HepG2 (cell line): ENCODE results near the gene KLF11. TPM values are rescaled to one million over a fixed set of nuclear protein-coding genes. Genes with fewer than 3 reads are reported as not detected.

Experiments used
- ATAC-seq: fragments of 200-7000 bp; cut with Tn5 transposase; 3 replicates; pipeline ENCODE4 v1.9.1; 2020; ENCODE audit warnings: mild to moderate bottlenecking, moderate library complexity
- BruUV-seq: library from RNA; stranded (reverse); fragments of 400-500 nt; replicated peaks from 2 replicates; lab custom pipeline; 2021; lab: Mats Ljungman, UMichigan
- CTCF ChIA-PET: fragments of 300-600 bp; formaldehyde crosslinking; extraction: SDS; loops from one replicate; lab custom pipeline; 2021; ENCODE audit warnings: low total read pairs, inconsistent platforms, low intra/inter-chr PET ratio; lab: Yijun Ruan, JAX
- POLR2A ChIA-PET: fragments of 350-600 bp; sonication (Branson Sonifier 250); formaldehyde crosslinking; loops from one replicate; lab custom pipeline; 2020; ENCODE audit warnings: antibody characterized with exemption, inconsistent platforms; lab: Yijun Ruan, JAX
- DNase-seq: peaks from one replicate; pipeline ENCODE4 v3.0.0-alpha.2; 2015; ENCODE audit warnings: low spot score
- FAIRE-seq: peaks from 3 replicates; lab custom pipeline; 2011; peaks lifted over from hg19 to GRCh38; lab: Jason Lieb, UNC
- H2AFZ ChIP-seq: one replicate; pipeline ENCODE4 v1.6.1; 2011; ENCODE audit warnings: low read length, inconsistent platforms
- H3K27ac ChIP-seq: fragments of 300-600 bp; 3 replicates; pipeline ENCODE4 v1.8.0; 2011; ENCODE audit warnings: mixed run types, mild to moderate bottlenecking, mixed read lengths, low read length, inconsistent platforms; ENCODE audit not compliant: insufficient read depth; ENCODE audit errors: extremely low read length
- H3K27me3 ChIP-seq, 2 experiments: fragments of 200-600 bp in 1 of 2; 2 replicates in 1 of 2; 3 replicates in 1 of 2; pipeline versions ENCODE4 v1.6.0 to v1.8.0; 2011; ENCODE audit warnings: low read length in 2 of 2, mild to moderate bottlenecking in 2 of 2, moderate library complexity in 2 of 2, inconsistent platforms in 1 of 2; ENCODE audit not compliant: insufficient read depth in 2 of 2, control insufficient read depth in 1 of 2
- H3K36me3 ChIP-seq, 2 experiments: fragments of 200-600 bp in 1 of 2; replicated peaks in 1 of 2; 2 replicates in 1 of 2; 3 replicates in 1 of 2; pipeline versions ENCODE4 v1.5.1 to v1.8.0; 2011; ENCODE audit warnings: low read length in 2 of 2, inconsistent platforms in 1 of 2; ENCODE audit not compliant: insufficient read depth in 2 of 2, control insufficient read depth in 1 of 2
- H3K4me1 ChIP-seq: 2 replicates; pipeline ENCODE4 v1.5.1; 2012; ENCODE audit warnings: low read length, inconsistent platforms; ENCODE audit not compliant: insufficient read depth
- H3K4me2 ChIP-seq: 2 replicates; pipeline ENCODE4 v1.6.0; 2011; ENCODE audit warnings: low read depth, low read length, inconsistent platforms
- H3K4me3 ChIP-seq, 3 experiments: fragments of 200-600 bp in 1 of 3; sonication (generic), shearing (Covaris generic) in 1 of 3; replicated peaks in 1 of 3; 2 replicates each; pipeline ENCODE4 v1.5.1; 2011 to 2016; ENCODE audit warnings: low read length in 3 of 3, inconsistent platforms in 2 of 3, low read depth in 2 of 3, mild to moderate bottlenecking in 2 of 3, control low read depth in 1 of 3, mixed read lengths in 1 of 3; ENCODE audit not compliant: insufficient read depth in 1 of 3
- H3K79me2 ChIP-seq: one replicate; pipeline ENCODE4 v1.6.1; 2011; ENCODE audit warnings: low read length, inconsistent platforms; ENCODE audit not compliant: insufficient read depth
- H3K9ac ChIP-seq: 2 replicates; pipeline ENCODE4 v1.6.0; 2011; ENCODE audit warnings: mild to moderate bottlenecking, low read depth, low read length, inconsistent platforms; ENCODE audit not compliant: insufficient read depth
- H3K9me3 ChIP-seq: 2 replicates; pipeline ENCODE4 v1.5.1; 2012; ENCODE audit warnings: mild to moderate bottlenecking, low read length
- H4K20me1 ChIP-seq: 2 replicates; pipeline ENCODE4 v1.6.0; 2011; ENCODE audit warnings: inconsistent platforms, mild to moderate bottlenecking, low read length, moderate library complexity; ENCODE audit not compliant: insufficient read depth
- CTCF ChIP-seq: sonication (generic); formaldehyde crosslinking; IDR thresholded peaks from 2 replicates; pipeline ENCODE4 v1.5.0; 2020; ENCODE audit warnings: mild to moderate bottlenecking, missing genetic modification reagents, moderate library complexity
- PCBP1 ChIP-seq: fragments of 200-400 bp; formaldehyde crosslinking; IDR thresholded peaks from 2 replicates; pipeline ENCODE4 v1.6.1; 2017; ENCODE audit warnings: mild to moderate bottlenecking, low read depth, low read length, borderline replicate concordance
- RFX3 ChIP-seq: IDR thresholded peaks from 2 replicates; pipeline ENCODE4 v1.6.1; 2016; ENCODE audit warnings: missing biosample characterization, missing genetic modification reagents
- ZNF230 ChIP-seq: sonication (generic); formaldehyde crosslinking; IDR thresholded peaks from 2 replicates; pipeline ENCODE4 v1.4.0; 2020; ENCODE audit warnings: mild to moderate bottlenecking, missing genetic modification reagents
- ZNF607 ChIP-seq: sonication (generic); formaldehyde crosslinking; IDR thresholded peaks from 2 replicates; pipeline ENCODE4 v1.5.1; 2020; ENCODE audit warnings: missing genetic modification reagents, mild to moderate bottlenecking, borderline replicate concordance
- WGBS: methylation state at CpG from one replicate; pipeline ENCODE4 v1.1.6; 2017; ENCODE audit warnings: low lambda C conversion rate; 5-methylcytosine and 5-hydroxymethylcytosine counted together
- in situ Hi-C: cut with HindIII; loops from 2 replicates; pipeline ENCODE4 v1.10.0; 2017; ENCODE audit warnings: low pct_unique_long_range_greater_than_20kb; ENCODE audit not compliant: extremely low pct_ligation_motif_present
- intact Hi-C: fragments of 100-400 bp; cut with micrococcal nuclease; formaldehyde crosslinking; loops from one replicate; pipeline ENCODE4 v1.10.0; 2022; ENCODE audit not compliant: unreplicated experiment
- polyA plus RNA-seq, 8 experiments: library from polyadenylated mRNA; depleted of rRNA in 3 of 8; stranded (reverse) in 7 of 8; unstranded in 1 of 8; fragments of >200 nt; fragmentation: Illumina TruSeq in 4 of 8; extraction: Trizol in 4 of 8; gene quantifications; 2 replicates each; pipeline versions ENCODE4 v1.2.1 to v1.2.3, GENCODE V29; 2011 to 2016; ENCODE audit warnings: low read depth in 4 of 8, missing spikeins in 1 of 8, mixed read lengths in 1 of 8; ENCODE audit not compliant: insufficient read depth in 1 of 8
- total RNA-seq, 5 experiments: library from RNA; depleted of rRNA; stranded (reverse); fragments of >200 nt; fragmentation: Illumina TruSeq; extraction: Trizol; gene quantifications; 2 replicates each; pipeline ENCODE4 v1.2.3, GENCODE V29; 2016; ENCODE audit warnings: low read depth in 1 of 5

The KLF11 gene
- total and polyA plus RNA-seq, 2 of the 13 experiments (the other 11 are each of a cell fraction or from before 2014, with no cell fraction given), result 2.5 to 11.8 TPM

DNA sequence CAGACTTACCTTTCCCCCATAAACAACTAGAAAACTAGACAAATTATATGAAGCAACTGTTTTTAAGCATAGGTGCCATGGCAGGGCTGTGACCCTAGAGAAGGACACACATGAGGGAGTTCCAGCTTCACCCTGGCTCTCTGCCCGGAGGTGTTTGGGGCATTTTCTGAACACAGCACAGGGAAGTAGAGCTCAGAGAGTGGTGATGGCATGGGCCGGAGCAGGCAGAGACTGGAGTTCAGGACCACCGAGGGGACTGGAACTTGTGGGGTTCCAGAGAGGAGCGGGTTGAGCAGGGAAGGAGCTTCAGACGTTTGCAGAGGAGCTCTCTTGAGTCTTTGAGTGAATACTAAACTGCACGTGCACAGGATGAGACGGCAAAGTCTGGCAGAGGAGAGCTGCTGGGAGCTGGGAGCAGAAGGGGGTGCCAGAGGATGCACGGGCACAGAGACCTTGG lies 26.5 kb upstream of the KLF11 start:
- CTCF ChIA-PET, result no interaction called here
- FAIRE-seq (no peak), DNase-seq (no peak), ATAC-seq (peak; percentile 8)
- Histone ChIP-seq H2AFZ (no peak overlapping the region), H3K79me2 (no peaks in the 10 kb centered on the region), H4K20me1 (no peaks in the 10 kb centered on the region), H3K4me2 (no peak overlapping the region), H3K27me3 (peaks cover 4 to 30% of the 10 kb centered on the region in 2 experiments; a peak in 4 of 5 replicates), H3K4me3 (no peak overlapping the region), H3K9ac (no peak overlapping the region), H3K4me1 (peaks cover 30% of the 10 kb centered on the region), H3K27ac (no peak overlapping the region), H3K9me3 (no peaks in the 10 kb centered on the region), H3K36me3 (no peaks in the 10 kb centered on the region)
- no TSS peak for BruUV-seq
- 26% methylated on average over 8 of the region's 8 CpGs for WGBS
- intact Hi-C loops, result no loop called here
- TF ChIP-seq PCBP1 (no peak), RFX3 (CRISPR knock-in tag) (no peak), ZNF230 (CRISPR knock-in tag) (no peak)
- POLR2A ChIA-PET, result interaction anchor here (1.0 kb wide), 1 partner anchor 11 kb away, joined by 3 read pairs; no protein-coding TSS in a partner anchor
- in situ Hi-C loops, result no loop called here

- ATAC-seq (no peak), FAIRE-seq (no peak), DNase-seq (no peak)
- WGBS, result 54% methylated on average over 5 of the region's 5 CpGs
- H3K4me1 ChIP-seq, result peaks cover 32% of the 10 kb centered on the region
- H3K36me3 ChIP-seq, result no peaks in the 10 kb centered on the region
- TF ChIP-seq CTCF (CRISPR knock-in tag) (no peak), ZNF607 (CRISPR knock-in tag) (0 out of 2 replicates have a peak, but pooled peaks have one; percentile 23)
- intact Hi-C loops, result no loop called here
- no TSS peak for BruUV-seq
- H3K9me3 ChIP-seq, result no peaks in the 10 kb centered on the region
- H3K27ac ChIP-seq, result no peak overlapping the region
- no peak overlapping the region for H3K4me3 ChIP-seq
- H4K20me1 ChIP-seq, result no peaks in the 10 kb centered on the region
- POLR2A ChIA-PET, result no interaction called here
- H3K4me2 ChIP-seq, result no peak overlapping the region
- CTCF ChIA-PET, result no interaction called here
- H3K9ac ChIP-seq, result no peak overlapping the region
- peaks cover 7 to 36% of the 10 kb centered on the region in 2 experiments; a peak in 4 of 5 replicates for H3K27me3 ChIP-seq
- no peaks in the 10 kb centered on the region for H3K79me2 ChIP-seq
- no peak overlapping the region for H2AFZ ChIP-seq
- in situ Hi-C loops, result no loop called here
These were observed 25.9 kb upstream of the KLF11 start for GRCh38 chr2:10017313-10017941.
